Upper lobe of left lung (tissue), 6 donors: Measurements from ENCODE around the gene CPLX1. TPM values are rescaled to one million over a fixed set of nuclear protein-coding genes. Genes with fewer than 3 reads are reported as not detected.
"Not testable (repeated sequence)": the region's sequence is repeated elsewhere in the genome, so short reads cannot be mapped to it uniquely, and the experiment has no call there.

Experiments used
- ATAC-seq, 2 donors: fragments of 200-7000 bp; cut with Tn5 transposase; one replicate each; pipeline ENCODE4 v1.9.1; 2022; ENCODE audit warnings: mild to moderate bottlenecking in 2 of 2, moderate library complexity in 2 of 2; ENCODE audit not compliant: low FRiP score in 2 of 2
- DNase-seq, 2 donors: peaks; one replicate each; pipeline ENCODE4 v3.0.0-alpha.2; 2019 to 2020
- H3K27ac ChIP-seq, 4 donors: fragments of 200-600 bp; sonication (generic); one replicate each; pipeline ENCODE4 v1.5.1; 2016 to 2019
- H3K27me3 ChIP-seq, 4 donors: fragments of 200-600 bp; sonication (generic); one replicate each; pipeline ENCODE4 v1.5.1; 2017 to 2019
- H3K36me3 ChIP-seq, 4 donors: fragments of 200-600 bp; sonication (generic); one replicate each; pipeline ENCODE4 v1.5.1; 2016 to 2019
- H3K4me1 ChIP-seq, 4 donors: fragments of 200-600 bp; sonication (generic); one replicate each; pipeline ENCODE4 v1.5.1; 2018 to 2019
- H3K4me3 ChIP-seq, 4 donors: fragments of 200-600 bp; sonication (generic); one replicate each; pipeline ENCODE4 v1.5.1; 2017 to 2019; ENCODE audit warnings: mild to moderate bottlenecking in 2 of 4, moderate library complexity in 1 of 4
- H3K9me3 ChIP-seq, 4 donors: fragments of 200-600 bp; sonication (generic); one replicate each; pipeline ENCODE4 v1.5.1; 2018 to 2019
- EP300 ChIP-seq, 4 donors: sonication (generic); formaldehyde crosslinking; IDR thresholded peaks; one replicate each; pipeline ENCODE4 v1.5.1; 2017; ENCODE audit warnings: antibody characterized with exemption in 4 of 4, control low read depth in 2 of 4
- POLR2A ChIP-seq, 4 donors: fragments of 450-650 bp; IDR thresholded peaks; one replicate each; pipeline ENCODE4 v1.5.1; 2016 to 2017; ENCODE audit warnings: antibody characterized with exemption in 4 of 4, mild to moderate bottlenecking in 2 of 4
- POLR2AphosphoS5 ChIP-seq, 2 donors: sonication (generic); formaldehyde crosslinking; IDR thresholded peaks; one replicate each; pipeline ENCODE4 v1.5.1; 2017; ENCODE audit warnings: antibody characterized with exemption in 2 of 2
- WGBS, 2 donors: methylation state at CpG; one replicate each; pipeline ENCODE4 v1.1.5; 2017 to 2018; 5-methylcytosine and 5-hydroxymethylcytosine counted together
- total RNA-seq, 6 donors: library from RNA; depleted of rRNA in 4 of 6; stranded (reverse); fragments of >200 nt in 4 of 6; gene quantifications; one replicate each; pipeline versions ENCODE4 v1.1.0 to v1.2.1, GENCODE V29; 2016 to 2021
- TF ChIP-seq, protein P1 (sequence below), 6 experiments: fragments of 450-650 bp in 4 of 6; fragments of 200-600 bp in 2 of 6; sonication (generic) in 2 of 6; IDR thresholded peaks; one replicate each; pipeline ENCODE4 v1.5.1; 2016 to 2019; ENCODE audit warnings: antibody characterized with exemption in 6 of 6
- donor health status: DM: no; HTN: no; CAD: no; lungs with moderate emphysema.
- donor health status: DM: no; HTN: yes; CAD: no; lungs with severe emphysema.

Gene CPLX1
- total RNA-seq, 6 donors from 2014 or later: 0.61 to 4.2 (median 1.8) TPM

- 0 to 1% methylated on average over 4 to 34 of the region's 57 CpGs for WGBS, 2 donors
- peak overlapping the region; percentile 90 to 97 (median 92) for H3K27ac ChIP-seq
- peak; percentile 47 to 97 (median 93) for TF ChIP-seq POLR2A (IDR thresholded peaks at IDR 0.05)
- TF ChIP-seq POLR2AphosphoS5 (IDR thresholded peaks at IDR 0.05): peak; percentile 96 to 98
- TF ChIP-seq, protein P1, sequence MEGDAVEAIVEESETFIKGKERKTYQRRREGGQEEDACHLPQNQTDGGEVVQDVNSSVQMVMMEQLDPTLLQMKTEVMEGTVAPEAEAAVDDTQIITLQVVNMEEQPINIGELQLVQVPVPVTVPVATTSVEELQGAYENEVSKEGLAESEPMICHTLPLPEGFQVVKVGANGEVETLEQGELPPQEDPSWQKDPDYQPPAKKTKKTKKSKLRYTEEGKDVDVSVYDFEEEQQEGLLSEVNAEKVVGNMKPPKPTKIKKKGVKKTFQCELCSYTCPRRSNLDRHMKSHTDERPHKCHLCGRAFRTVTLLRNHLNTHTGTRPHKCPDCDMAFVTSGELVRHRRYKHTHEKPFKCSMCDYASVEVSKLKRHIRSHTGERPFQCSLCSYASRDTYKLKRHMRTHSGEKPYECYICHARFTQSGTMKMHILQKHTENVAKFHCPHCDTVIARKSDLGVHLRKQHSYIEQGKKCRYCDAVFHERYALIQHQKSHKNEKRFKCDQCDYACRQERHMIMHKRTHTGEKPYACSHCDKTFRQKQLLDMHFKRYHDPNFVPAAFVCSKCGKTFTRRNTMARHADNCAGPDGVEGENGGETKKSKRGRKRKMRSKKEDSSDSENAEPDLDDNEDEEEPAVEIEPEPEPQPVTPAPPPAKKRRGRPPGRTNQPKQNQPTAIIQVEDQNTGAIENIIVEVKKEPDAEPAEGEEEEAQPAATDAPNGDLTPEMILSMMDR (IDR thresholded peaks at IDR 0.05): peak in 2 of 6 experiments; percentile 22 to 27
- TF ChIP-seq EP300 (IDR thresholded peaks at IDR 0.05): peak in 1 of 4 donors; percentile 36
- peak; percentile 99 for ATAC-seq
- H3K36me3 ChIP-seq: peaks cover 3 to 38% (median 10%) of the 10 kb centered on the region in 4 donors
- peaks cover 0 to 20% (median 14%) of the 10 kb centered on the region in 4 donors for H3K27me3 ChIP-seq
- H3K9me3 ChIP-seq: no peaks in the 10 kb centered on the region
- peak; percentile 99 for DNase-seq
- H3K4me1 ChIP-seq: peaks cover 39 to 58% (median 46%) of the 10 kb centered on the region in 4 donors
- peak overlapping the region; percentile 89 to 100 (median 94) for H3K4me3 ChIP-seq
Observed at GRCh38 chr4:781493-782216, 44.3 kb downstream of the CPLX1 start.

DNA sequence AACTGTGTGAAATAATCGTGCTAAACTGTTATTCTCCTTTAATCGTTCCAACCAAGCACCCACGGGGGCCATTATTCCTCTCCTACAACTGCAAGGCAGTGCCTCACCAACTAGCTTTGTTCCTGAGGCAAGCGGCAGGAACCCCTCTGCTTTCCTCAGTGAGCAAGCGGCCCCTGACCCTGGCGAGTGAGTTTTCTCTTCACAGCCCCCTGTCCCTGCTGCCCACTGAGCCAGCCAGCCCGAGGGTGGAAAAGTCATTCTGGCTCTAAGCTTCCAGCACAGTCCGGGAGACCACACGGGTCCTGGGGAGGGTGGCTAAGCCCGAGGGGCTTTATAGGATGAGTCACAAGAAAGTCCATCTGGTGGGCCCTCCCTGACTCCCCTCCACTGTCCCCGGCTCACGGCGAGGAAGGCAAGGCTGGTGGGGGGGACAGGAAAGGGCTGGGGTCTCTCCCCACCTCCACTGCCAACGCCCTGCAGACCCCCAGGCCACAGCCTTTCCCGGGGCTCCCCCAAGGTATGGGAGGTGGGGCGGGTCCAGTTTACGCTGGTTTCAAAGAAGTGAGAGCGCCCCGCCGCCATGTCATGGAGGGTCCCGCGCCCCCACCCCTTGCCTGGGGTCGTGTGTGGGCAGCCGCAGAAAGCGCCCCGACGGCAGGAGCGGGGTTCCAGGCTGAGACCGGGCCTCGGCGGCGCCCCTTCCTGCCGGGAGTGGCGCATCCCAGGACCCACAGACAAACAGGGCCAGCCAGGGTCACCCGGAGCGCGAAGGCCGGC lies 45.0 kb downstream of the CPLX1 start:
- Histone ChIP-seq H3K9me3 (no peaks in the 10 kb centered on the region), H3K4me3 (peak overlapping the region; percentile 89 to 100 (median 94)), H3K27ac (peak overlapping the region; percentile 90 to 97 (median 92)), H3K36me3 (peaks cover 3 to 46% (median 13%) of the 10 kb centered on the region in 4 donors), H3K4me1 (peaks cover 32 to 58% (median 40%) of the 10 kb centered on the region in 4 donors), H3K27me3 (peaks cover 0 to 12% (median 7%) of the 10 kb centered on the region in 4 donors)
- ATAC-seq (no peak), DNase-seq (no peak)
- TF ChIP-seq POLR2A (IDR thresholded peaks at IDR 0.05) (no peak), EP300 (IDR thresholded peaks at IDR 0.05) (no peak), POLR2AphosphoS5 (IDR thresholded peaks at IDR 0.05) (no peak)
- TF ChIP-seq, protein P1 (IDR thresholded peaks at IDR 0.05): no peak
- 4% methylated on average over 21 to 22 of the region's 38 CpGs for WGBS, 2 donors

- not testable (repeated sequence) for ATAC-seq, DNase-seq, H3K9me3 ChIP-seq, H3K27me3 ChIP-seq
- Histone ChIP-seq H3K4me1 (peaks cover 27 to 58% (median 36%) of the 10 kb centered on the region in 4 donors), H3K36me3 (peaks cover 5 to 52% (median 19%) of the 10 kb centered on the region in 4 donors), H3K27ac (peak overlapping the region; percentile 90 to 97 (median 92)), H3K4me3 (peak overlapping the region; percentile 89 to 100 (median 94))
- 75 to 80% methylated on average over 10 of the region's 10 CpGs for WGBS, 2 donors
Observed at GRCh38 chr4:780255-780654, 45.7 kb downstream of the CPLX1 start.

- DNase-seq (no peak), ATAC-seq (no peak)
- Histone ChIP-seq H3K9me3 (no peaks in the 10 kb centered on the region), H3K27ac (no peak overlapping the region), H3K36me3 (peaks cover 6 to 59% (median 26%) of the 10 kb centered on the region in 4 donors), H3K27me3 (no peaks in the 10 kb centered on the region), H3K4me1 (peaks cover 31 to 58% (median 40%) of the 10 kb centered on the region in 4 donors), H3K4me3 (no peak overlapping the region)
- 90% methylated on average over 1 to 2 of the region's 2 CpGs for WGBS, 2 donors
- TF ChIP-seq POLR2A (IDR thresholded peaks at IDR 0.05) (no peak), POLR2AphosphoS5 (IDR thresholded peaks at IDR 0.05) (no peak), EP300 (IDR thresholded peaks at IDR 0.05) (no peak)
- TF ChIP-seq, protein P1 (IDR thresholded peaks at IDR 0.05): no peak
Observed at GRCh38 chr4:779555-779954, 46.4 kb downstream of the CPLX1 start.
